Neural cell (in vitro differentiated cells): ENCODE results near the gene NOP56. TPM values are rescaled to one million over a fixed set of nuclear protein-coding genes. Genes with fewer than 3 reads are reported as not detected.

Experiments
- H2AFZ ChIP-seq: fragments of 200-600, 300-800 bp; sonication (generic), shearing (Covaris generic); 2 replicates; pipeline ENCODE4 v1.6.0; 2014; ENCODE audit warnings: low read depth, mild to moderate bottlenecking, antibody characterized with exemption, low read length, moderate library complexity
- H3F3A ChIP-seq: fragments of 200-600 bp; shearing (Covaris generic); 2 replicates; pipeline ENCODE4 v1.6.1; 2016; ENCODE audit warnings: mild to moderate bottlenecking, moderate library complexity, mixed read lengths, antibody characterized with exemption, low read length; ENCODE audit not compliant: insufficient read depth, poor library complexity, severe bottlenecking
- H3K27ac ChIP-seq: fragments of 200-600, 300-800 bp; sonication (generic), shearing (Covaris generic); 2 replicates; pipeline ENCODE4 v1.5.1; 2014; ENCODE audit warnings: mild to moderate bottlenecking, low read length, moderate library complexity
- H3K27me3 ChIP-seq: fragments of 300-800, 200-600 bp; sonication (generic), shearing (Covaris generic); 2 replicates; pipeline ENCODE4 v1.6.0; 2014; ENCODE audit warnings: mild to moderate bottlenecking, low read depth, low read length, moderate library complexity; ENCODE audit not compliant: insufficient read depth
- H3K36me3 ChIP-seq: fragments of 300-800, 200-600 bp; sonication (generic), shearing (Covaris generic); 2 replicates; pipeline ENCODE4 v1.5.1; 2014; ENCODE audit warnings: mild to moderate bottlenecking, antibody characterized with exemption, low read length, moderate library complexity; ENCODE audit not compliant: insufficient read depth
- H3K4me2 ChIP-seq: fragments of 300-800, 200-600 bp; sonication (generic), shearing (Covaris generic); 2 replicates; pipeline ENCODE4 v1.6.0; 2014; ENCODE audit warnings: mild to moderate bottlenecking, low read length
- H3K4me3 ChIP-seq: fragments of 300-800, 200-600 bp; sonication (generic), shearing (Covaris generic); 2 replicates; pipeline ENCODE4 v1.5.1; 2014; ENCODE audit warnings: mild to moderate bottlenecking, low read length, moderate library complexity
- H3K79me2 ChIP-seq: fragments of 200-600 bp; shearing (Covaris generic); replicated peaks from 2 replicates; pipeline ENCODE4 v1.6.0; 2014; ENCODE audit warnings: mild to moderate bottlenecking, low read length, moderate library complexity; ENCODE audit not compliant: insufficient read depth
- H3K9ac ChIP-seq: fragments of 300-800, 200-600 bp; sonication (generic), shearing (Covaris generic); 2 replicates; pipeline ENCODE4 v1.6.1; 2016; ENCODE audit warnings: mild to moderate bottlenecking, low read length, mixed read lengths
- H3K9me2 ChIP-seq: fragments of 200-600 bp; shearing (Covaris generic); 2 replicates; pipeline ENCODE4 v1.6.1; 2016; ENCODE audit warnings: mild to moderate bottlenecking, low read length, mixed read lengths; ENCODE audit not compliant: insufficient read depth
- H3K9me3 ChIP-seq: fragments of 200-600, 300-800 bp; sonication (generic), shearing (Covaris generic); 2 replicates; pipeline ENCODE4 v1.6.1; 2016; ENCODE audit warnings: mild to moderate bottlenecking, mixed run types, low read length, moderate library complexity, mixed read lengths
- H4K20me1 ChIP-seq: fragments of 200-600 bp; shearing (Covaris generic); 2 replicates; pipeline ENCODE4 v1.6.1; 2016; ENCODE audit warnings: mild to moderate bottlenecking, mixed run types; ENCODE audit not compliant: insufficient read depth
- CTCF ChIP-seq: fragments of 450-650 bp; IDR thresholded peaks from 2 replicates; pipeline ENCODE4 v1.5.1; 2014; ENCODE audit warnings: antibody characterized with exemption, mild to moderate bottlenecking, moderate library complexity; ENCODE audit not compliant: poor library complexity, severe bottlenecking
- EP300 ChIP-seq: fragments of 450-650 bp; conservative IDR thresholded peaks from 2 replicates; pipeline ENCODE4 v1.6.1; 2014; ENCODE audit warnings: antibody characterized with exemption, mild to moderate bottlenecking, moderate library complexity; ENCODE audit not compliant: poor library complexity, severe bottlenecking
- EZH2 ChIP-seq: fragments of 200-600, 300-800 bp; shearing (Covaris generic), sonication (generic); IDR thresholded peaks from 2 replicates; pipeline ENCODE4 v1.6.1; 2014; ENCODE audit warnings: antibody characterized with exemption, low read length, borderline replicate concordance, mild to moderate bottlenecking; ENCODE audit not compliant: insufficient read depth, poor library complexity, severe bottlenecking
- MXI1 ChIP-seq: fragments of 450-650 bp; conservative IDR thresholded peaks from 2 replicates; pipeline ENCODE4 v1.6.1; 2014; ENCODE audit warnings: antibody characterized with exemption, mild to moderate bottlenecking; ENCODE audit not compliant: poor library complexity, severe bottlenecking
- POLR2AphosphoS5 ChIP-seq: IDR thresholded peaks from 2 replicates; pipeline ENCODE4 v1.6.1; 2012
- RAD21 ChIP-seq: fragments of 450-650 bp; conservative IDR thresholded peaks from 2 replicates; pipeline ENCODE4 v1.6.1; 2014; ENCODE audit warnings: antibody characterized with exemption, mild to moderate bottlenecking, moderate library complexity
- REST ChIP-seq: IDR thresholded peaks from 2 replicates; pipeline ENCODE4 v1.6.1; 2012; ENCODE audit warnings: borderline replicate concordance
- SMC3 ChIP-seq: fragments of 450-650 bp; conservative IDR thresholded peaks from 2 replicates; pipeline ENCODE4 v1.6.1; 2014; ENCODE audit warnings: antibody characterized with exemption, mild to moderate bottlenecking, moderate library complexity; ENCODE audit not compliant: poor library complexity
- TAF1 ChIP-seq: IDR thresholded peaks from 2 replicates; pipeline ENCODE4 v1.6.1; 2012; ENCODE audit warnings: low read depth
- polyA plus RNA-seq: library from polyadenylated mRNA; depleted of rRNA; stranded (reverse); fragments of >200 nt; gene quantifications from 2 replicates; pipeline ENCODE4 v1.2.3, GENCODE V29; 2014

Gene NOP56
- polyA plus RNA-seq, 1 donor from 2014 or later, result 188 TPM

- no peaks in the 10 kb centered on the region for H3K9me3 ChIP-seq
- no peaks in the 10 kb centered on the region for H3K27me3 ChIP-seq
- peak overlapping the region; percentile 92 for H3K4me2 ChIP-seq
- peak overlapping the region; percentile 89 for H3K9ac ChIP-seq
- no peaks in the 10 kb centered on the region for H3K9me2 ChIP-seq
- H3K79me2 ChIP-seq, result peaks cover 18% of the 10 kb centered on the region
- peak overlapping the region; percentile 83 for H3K27ac ChIP-seq
- H3K36me3 ChIP-seq, result peaks cover 6% of the 10 kb centered on the region
- H3K4me3 ChIP-seq, result peak overlapping the region; percentile 85
- H4K20me1 ChIP-seq, result peaks cover 5% of the 10 kb centered on the region
- TF ChIP-seq MXI1 (peak; percentile 99), REST (no peak), EP300 (no peak), CTCF (no peak), TAF1 (peak; percentile 5), RAD21 (peak; percentile 7), SMC3 (no peak), POLR2AphosphoS5 (peak; percentile 12), EZH2 (no peak)
- peak overlapping the region; percentile 89 for H2AFZ ChIP-seq
- H3F3A ChIP-seq, result no peaks in the 10 kb centered on the region
These were observed 508 bp downstream of the NOP56 start for GRCh38 chr20:2652724-2653555.

- Histone ChIP-seq H2AFZ (no peak overlapping the region), H4K20me1 (peaks cover 5% of the 10 kb centered on the region)
These were observed 1.3 kb downstream of the NOP56 start for GRCh38 chr20:2653556-2654383.

More at GRCh38 chr20:2653556-2654383, 1.3 kb downstream of the NOP56 start:
- Histone ChIP-seq H3F3A (no peaks in the 10 kb centered on the region), H3K9me3 (no peaks in the 10 kb centered on the region), H3K27me3 (no peaks in the 10 kb centered on the region), H3K9me2 (no peaks in the 10 kb centered on the region), H3K36me3 (peaks cover 6% of the 10 kb centered on the region), H3K79me2 (peaks cover 18% of the 10 kb centered on the region), H3K9ac (peak overlapping the region; percentile 89), H3K4me3 (peak overlapping the region; percentile 85), H3K4me2 (peak overlapping the region; percentile 92), H3K27ac (peak overlapping the region; percentile 83)
- no peak for TF ChIP-seq REST
- no peak for TF ChIP-seq CTCF
- no peak for TF ChIP-seq EP300
- TF ChIP-seq RAD21, result no peak
- TF ChIP-seq TAF1, result no peak
- no peak for TF ChIP-seq EZH2
